Activated CD8-positive, alpha-beta T cell treated with anti-CD3 and anti-CD28 coated beads, Interleukin-2, amount 10 ng/mL, durations not matched to agents 7 days and 5 days (primary cell): Measurements from ENCODE around the gene FAIM2. TPM values are rescaled to one million over a fixed set of nuclear protein-coding genes. Genes with fewer than 3 reads are reported as not detected.

ENCODE experiments used
- ATAC-seq: fragments of 150-1000 bp; cut with Tn5 transposase; one replicate; pipeline ENCODE4 v1.10.0; 2021; ENCODE audit warnings: moderate library complexity
- CTCF ChIA-PET: fragments of 350-600 bp; sonication (Branson Sonifier 250); formaldehyde crosslinking; loops from one replicate; lab custom pipeline; 2021; ENCODE audit warnings: antibody characterized with exemption; lab: Charles Lee
- POLR2A ChIA-PET: fragments of 350-600 bp; sonication (Branson Sonifier 250); formaldehyde crosslinking; loops from one replicate; lab custom pipeline; 2021; ENCODE audit warnings: antibody characterized with exemption; lab: Charles Lee
- DNase-seq: peaks from one replicate; pipeline ENCODE4 v3.0.0-alpha.2; 2020
- H3K27ac Mint-ChIP-seq: one replicate; pipeline ENCODE4 v1.8.0; 2021; ENCODE audit warnings: mild to moderate bottlenecking, mixed read lengths
- H3K27me3 Mint-ChIP-seq: one replicate; pipeline ENCODE4 v1.8.0; 2021; ENCODE audit warnings: low read depth, mixed read lengths
- H3K36me3 Mint-ChIP-seq: one replicate; pipeline ENCODE4 v1.8.0; 2021; ENCODE audit warnings: low read depth, mixed read lengths
- H3K4me1 Mint-ChIP-seq: one replicate; pipeline ENCODE4 v1.8.0; 2021; ENCODE audit warnings: low read depth, mixed read lengths
- H3K4me3 Mint-ChIP-seq: one replicate; pipeline ENCODE4 v1.8.0; 2021; ENCODE audit warnings: mild to moderate bottlenecking, mixed read lengths
- H3K9me3 Mint-ChIP-seq: one replicate; pipeline ENCODE4 v1.8.0; 2022; ENCODE audit warnings: mixed read lengths; ENCODE audit not compliant: insufficient read depth
- total RNA-seq, 2 experiments: library from RNA; stranded (reverse); gene quantifications; one replicate each; pipeline ENCODE4 v1.2.3, GENCODE V29; 2021

FAIM2 gene
- total RNA-seq, 2 experiments from 2014 or later = 0.23 to 0.55 TPM

DNA sequence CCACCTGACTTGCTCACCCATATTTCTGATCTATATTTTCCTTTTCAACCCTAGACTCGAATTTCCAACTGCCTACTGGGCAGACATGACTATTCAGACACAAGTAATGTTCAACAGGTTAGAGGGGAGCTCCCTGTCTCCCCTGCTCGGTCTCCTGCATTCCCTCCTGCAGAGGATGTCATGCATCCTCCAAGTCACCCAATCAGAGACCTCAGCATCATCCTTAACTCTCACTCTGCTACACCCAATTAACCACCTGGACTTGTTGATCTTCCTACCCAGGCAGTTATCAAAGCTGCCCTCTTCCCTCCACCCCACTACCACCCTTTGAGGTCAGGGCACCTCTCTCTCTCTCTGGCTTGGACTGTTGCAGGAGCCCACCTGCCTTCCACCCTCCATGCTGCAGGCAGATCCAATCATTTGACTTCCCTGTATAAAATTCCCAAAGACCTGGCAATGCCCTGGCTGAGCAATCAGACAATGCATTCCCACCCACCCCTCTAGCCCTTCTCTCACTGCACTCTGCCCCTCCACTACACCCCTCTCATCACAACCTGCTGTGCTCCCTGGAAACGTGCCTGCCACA is 10.9 kb downstream of the FAIM2 start:
- Mint-ChIP-seq H3K9me3 (no peaks in the 10 kb centered on the region), H3K4me1 (no peaks in the 10 kb centered on the region), H3K27me3 (peaks cover 6% of the 10 kb centered on the region), H3K4me3 (no peak overlapping the region), H3K36me3 (no peaks in the 10 kb centered on the region), H3K27ac (no peak overlapping the region)
- ATAC-seq (no peak), DNase-seq (no peak)
- ChIA-PET CTCF (interaction anchor here (1.2 to 1.8 kb wide), 2 partner anchors 35 to 54 kb away, joined by 3 to 5 read pairs; no protein-coding TSS in a partner anchor), POLR2A (interaction anchor here (1.5 kb wide), 1 partner anchor 28 kb away, joined by 3 read pairs; no protein-coding TSS in a partner anchor)

DNA sequence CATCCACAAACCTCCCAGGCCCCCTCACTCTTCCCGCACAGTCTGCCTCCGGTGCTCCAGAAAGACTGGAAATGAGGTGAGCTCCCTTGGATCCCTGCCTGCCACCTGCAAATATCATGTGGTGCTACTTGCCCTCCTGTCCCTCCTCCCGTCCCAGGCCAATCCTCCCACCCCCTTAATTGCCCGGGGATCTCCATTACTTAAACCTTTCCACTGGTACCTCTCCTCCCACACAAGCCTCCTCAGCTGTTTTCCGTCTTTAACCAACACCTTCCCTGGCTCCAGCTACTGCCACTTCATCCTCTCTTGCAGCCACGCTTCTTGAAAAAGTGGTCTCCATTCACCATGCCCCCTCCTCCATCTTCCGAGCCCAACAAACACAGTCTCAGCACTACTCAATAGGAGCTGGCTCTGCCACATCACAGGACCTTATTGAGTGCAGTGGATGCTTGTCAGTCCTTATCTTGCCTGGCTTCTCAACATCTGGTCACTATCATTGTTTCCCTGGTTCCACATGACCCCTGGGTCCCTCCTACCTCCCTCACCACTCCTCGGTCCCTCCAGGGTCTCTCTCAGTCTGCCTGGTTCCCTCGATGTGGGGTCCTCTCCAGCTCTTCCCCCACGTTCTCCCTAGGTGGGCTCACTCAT is 11.5 kb downstream of the FAIM2 start:
- ChIA-PET CTCF (interaction anchor here (1.2 kb wide), 1 partner anchor 36 kb away, joined by 3 read pairs; no protein-coding TSS in a partner anchor), POLR2A (no interaction called here)
- Mint-ChIP-seq H3K4me3 (no peak overlapping the region), H3K27me3 (peaks cover 6% of the 10 kb centered on the region), H3K27ac (no peak overlapping the region), H3K4me1 (no peaks in the 10 kb centered on the region), H3K36me3 (no peaks in the 10 kb centered on the region), H3K9me3 (no peaks in the 10 kb centered on the region)
- no peak for DNase-seq
- ATAC-seq = no peak

DNA sequence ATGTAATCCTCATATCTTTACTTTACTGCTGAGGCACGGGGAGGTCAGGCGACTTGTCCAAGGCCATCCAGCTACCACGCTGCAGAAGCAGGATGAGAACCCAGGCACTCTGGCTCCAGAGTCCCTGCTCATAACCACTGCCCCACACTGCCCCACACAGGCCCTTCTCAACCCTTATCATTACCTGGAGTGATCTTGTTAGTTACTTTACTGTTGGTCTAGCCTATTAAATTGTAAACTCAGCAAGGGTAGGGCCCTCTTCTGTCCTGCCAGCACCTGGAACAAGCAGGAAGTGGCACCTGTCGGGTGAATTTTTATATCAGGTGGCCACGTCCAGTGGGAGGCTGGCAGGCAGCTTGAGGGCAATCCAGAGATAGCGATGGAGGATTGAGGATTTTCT is 12.2 kb downstream of the FAIM2 start:
- Mint-ChIP-seq H3K4me1 (no peaks in the 10 kb centered on the region), H3K27me3 (peaks cover 8% of the 10 kb centered on the region), H3K4me3 (no peak overlapping the region), H3K36me3 (no peaks in the 10 kb centered on the region), H3K9me3 (no peaks in the 10 kb centered on the region), H3K27ac (no peak overlapping the region)
- ChIA-PET CTCF (interaction anchor here (0.5 to 1.2 kb wide), 2 partner anchors 37 to 106 kb away, joined by 3 read pairs; no protein-coding TSS in a partner anchor), POLR2A (no interaction called here)
- ATAC-seq = no peak
- DNase-seq = no peak

DNA sequence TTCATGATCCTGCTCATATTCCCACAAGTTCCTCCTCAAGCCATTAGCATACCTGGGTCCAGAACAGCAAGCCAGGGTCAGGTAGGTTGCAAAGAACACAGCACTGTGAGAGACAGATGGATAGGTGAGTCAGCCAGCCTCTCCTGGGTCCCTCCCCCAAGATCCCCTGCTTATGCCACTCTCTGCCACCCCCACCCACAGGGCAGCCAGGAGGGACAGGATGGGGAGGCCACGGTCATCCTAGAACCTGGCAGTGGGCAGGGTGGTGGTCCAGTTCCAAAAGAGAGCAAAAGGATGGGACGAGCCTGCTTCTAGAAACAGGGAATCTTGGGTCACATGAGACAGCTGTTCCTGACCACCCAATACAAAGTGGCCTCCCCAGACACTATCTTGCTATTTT is 12.7 kb downstream of the FAIM2 start:
- no peaks in the 10 kb centered on the region for H3K9me3 Mint-ChIP-seq
- H3K27me3 Mint-ChIP-seq = peaks cover 8% of the 10 kb centered on the region
- no peak for ATAC-seq
- POLR2A ChIA-PET = no interaction called here
- no peaks in the 10 kb centered on the region for H3K4me1 Mint-ChIP-seq
- no peaks in the 10 kb centered on the region for H3K36me3 Mint-ChIP-seq
- no peak overlapping the region for H3K27ac Mint-ChIP-seq
- H3K4me3 Mint-ChIP-seq = no peak overlapping the region
- no peak for DNase-seq
- CTCF ChIA-PET = interaction anchor here (0.5 kb wide), 1 partner anchor 105 kb away, joined by 3 read pairs; no protein-coding TSS in a partner anchor

DNA sequence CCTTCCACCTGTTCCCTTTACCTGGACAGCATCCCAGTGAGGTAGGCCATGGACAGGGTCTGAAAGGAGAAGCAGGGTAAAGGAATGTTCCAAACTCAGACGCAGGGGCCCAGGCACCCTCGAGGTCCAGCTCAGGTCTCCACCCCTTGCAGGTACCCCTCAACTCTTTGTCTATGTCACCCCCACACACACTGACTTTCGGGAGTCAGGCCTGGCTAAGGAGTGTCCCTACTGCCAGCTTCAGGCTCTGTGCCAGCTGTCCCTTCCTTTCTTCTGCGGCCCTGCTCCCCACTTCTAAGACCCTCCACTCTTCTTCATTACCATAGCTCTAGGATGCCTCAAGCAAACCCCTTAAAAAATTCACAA is 13.6 kb downstream of the FAIM2 start:
- H3K36me3 Mint-ChIP-seq = no peaks in the 10 kb centered on the region
- no peaks in the 10 kb centered on the region for H3K4me1 Mint-ChIP-seq
- peaks cover 8% of the 10 kb centered on the region for H3K27me3 Mint-ChIP-seq
- no peak overlapping the region for H3K4me3 Mint-ChIP-seq
- DNase-seq (no peak), ATAC-seq (no peak)
- ChIA-PET POLR2A (no interaction called here), CTCF (interaction anchor here (1.3 kb wide), 1 partner anchor 56 kb away, joined by 4 read pairs; no protein-coding TSS in a partner anchor)
- H3K27ac Mint-ChIP-seq = no peak overlapping the region
- H3K9me3 Mint-ChIP-seq = no peaks in the 10 kb centered on the region

DNA sequence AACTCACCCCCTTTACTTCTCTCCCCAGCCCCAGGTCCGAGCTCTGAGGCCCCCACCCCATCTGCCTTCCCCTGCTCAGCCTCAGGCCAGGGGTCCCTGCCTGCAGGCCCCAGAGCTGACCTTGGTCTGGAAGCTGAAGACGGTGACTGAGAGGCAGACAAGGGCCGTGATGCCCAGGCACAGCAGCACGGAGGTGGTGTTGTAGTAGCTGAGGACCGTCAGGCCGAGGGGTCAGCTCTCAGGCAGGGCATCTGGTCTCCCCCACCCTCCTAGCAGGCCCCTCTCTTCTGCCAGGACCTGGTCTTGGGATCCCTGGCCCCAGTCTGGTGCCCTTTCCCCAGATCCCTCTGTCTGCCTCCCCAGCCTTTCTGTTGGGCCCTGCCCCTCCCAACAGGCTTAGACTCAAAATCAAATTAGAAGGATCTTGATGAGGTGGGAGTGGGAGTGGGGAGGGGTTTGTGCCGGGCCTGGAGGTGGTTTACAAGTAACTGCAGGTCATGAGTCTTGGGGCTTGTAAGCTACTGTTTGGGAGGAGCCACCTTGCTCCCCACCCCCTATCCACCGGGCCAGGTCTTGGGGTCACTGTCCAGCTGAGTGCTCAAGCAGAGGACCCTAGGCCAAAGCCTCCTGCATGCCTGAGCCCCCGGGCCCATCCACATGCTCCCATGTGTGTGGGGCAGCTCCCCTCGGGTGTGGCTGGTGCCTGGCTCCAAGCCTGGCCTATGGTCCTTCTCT is 14.2 kb downstream of the FAIM2 start:
- no peak overlapping the region for H3K27ac Mint-ChIP-seq
- peaks cover 8% of the 10 kb centered on the region for H3K27me3 Mint-ChIP-seq
- CTCF ChIA-PET = interaction anchor here (1.2 to 1.3 kb wide), 2 partner anchors 23 to 56 kb away, joined by 3 to 4 read pairs; no protein-coding TSS in a partner anchor
- no peaks in the 10 kb centered on the region for H3K9me3 Mint-ChIP-seq
- DNase-seq (no peak), ATAC-seq (no peak)
- POLR2A ChIA-PET = no interaction called here
- H3K36me3 Mint-ChIP-seq = no peaks in the 10 kb centered on the region
- H3K4me1 Mint-ChIP-seq = no peaks in the 10 kb centered on the region
- no peak overlapping the region for H3K4me3 Mint-ChIP-seq

DNA sequence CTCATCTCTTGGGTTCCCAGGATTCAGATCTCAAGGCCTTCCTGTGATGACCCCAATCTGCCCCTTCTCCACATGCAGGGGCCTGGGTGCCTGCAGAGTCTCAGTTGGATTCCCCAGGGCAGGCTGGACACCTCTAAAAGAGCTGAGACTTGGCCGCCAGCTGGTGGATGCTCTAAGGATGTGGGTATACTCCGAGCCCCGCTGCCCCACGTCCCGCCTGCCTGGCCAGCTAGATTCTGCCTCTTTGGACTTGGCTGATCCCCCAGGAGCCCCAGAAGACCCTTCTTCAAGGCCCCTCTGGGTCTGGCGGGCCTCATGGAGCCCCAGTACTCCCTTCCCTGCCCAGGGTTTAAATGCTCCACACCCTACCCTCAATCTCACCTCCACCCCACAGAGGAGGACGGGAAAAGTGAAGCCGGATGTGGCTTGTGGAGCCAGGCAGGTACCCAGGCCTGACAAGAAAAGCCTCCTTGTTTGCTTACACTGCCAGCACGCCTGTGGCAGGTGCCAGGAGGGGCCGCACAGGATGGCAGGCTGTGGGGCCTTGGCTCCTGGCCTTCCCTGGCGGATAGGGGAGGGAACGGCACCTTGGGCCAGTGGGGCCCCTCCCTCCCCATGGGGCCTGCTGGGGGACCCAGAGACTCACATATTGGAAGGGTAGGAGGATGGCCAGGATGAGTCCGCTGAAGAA is 15.1 kb downstream of the FAIM2 start:
- H3K27me3 Mint-ChIP-seq = peaks cover 13% of the 10 kb centered on the region
- DNase-seq (no peak), ATAC-seq (no peak)
- H3K27ac Mint-ChIP-seq = no peak overlapping the region
- ChIA-PET CTCF (interaction anchor here (1.2 kb wide), 1 partner anchor 22 kb away, joined by 3 read pairs; no protein-coding TSS in a partner anchor), POLR2A (no interaction called here)
- H3K9me3 Mint-ChIP-seq = no peaks in the 10 kb centered on the region
- H3K4me3 Mint-ChIP-seq = no peak overlapping the region
- no peaks in the 10 kb centered on the region for H3K36me3 Mint-ChIP-seq
- no peaks in the 10 kb centered on the region for H3K4me1 Mint-ChIP-seq

DNA sequence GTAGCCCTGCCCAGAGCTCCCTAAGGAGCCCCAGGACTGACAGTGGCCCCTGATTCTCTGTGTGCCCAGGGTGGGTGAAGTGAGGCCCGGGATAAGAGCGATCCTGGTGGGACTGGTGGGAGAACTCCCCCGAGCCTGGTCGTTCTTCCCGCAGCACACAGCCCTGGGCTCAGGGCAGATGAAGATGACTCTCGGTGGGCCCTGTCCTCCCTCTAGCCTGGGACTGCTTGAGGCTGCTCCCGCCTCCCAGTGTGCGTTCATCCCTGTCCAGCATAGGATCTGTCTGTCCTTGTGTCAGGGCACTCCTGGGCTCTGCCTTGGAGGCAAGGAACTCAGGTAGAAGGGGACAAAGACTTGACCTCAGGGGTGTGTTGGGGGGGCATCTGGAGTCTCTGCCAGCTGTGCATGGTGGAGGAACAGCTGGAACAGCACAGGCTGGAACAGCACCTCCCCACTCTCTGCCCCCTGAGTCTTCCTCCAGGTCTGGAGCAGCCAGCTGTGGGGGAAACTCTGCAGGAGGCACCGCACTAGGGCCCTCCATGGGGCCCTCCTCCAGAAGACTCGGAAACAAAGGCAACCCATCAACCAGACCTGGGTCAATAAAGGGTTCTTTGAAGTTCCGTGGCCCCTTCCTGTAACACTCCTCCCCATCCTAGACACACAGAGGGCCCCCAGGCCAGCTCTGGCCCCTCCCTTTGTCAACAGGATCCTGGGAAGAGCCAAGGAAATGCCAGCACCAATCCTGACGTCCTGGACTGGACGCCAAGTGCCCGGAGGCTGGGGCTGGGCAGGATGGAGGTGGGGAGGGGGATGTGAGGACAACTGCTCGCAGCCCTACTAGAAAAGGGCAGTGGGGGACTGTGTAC is 15.9 kb downstream of the FAIM2 start:
- H3K9me3 Mint-ChIP-seq = no peaks in the 10 kb centered on the region
- no peak for DNase-seq
- peaks cover 16% of the 10 kb centered on the region for H3K27me3 Mint-ChIP-seq
- ATAC-seq = no peak
- no peaks in the 10 kb centered on the region for H3K4me1 Mint-ChIP-seq
- no peak overlapping the region for H3K27ac Mint-ChIP-seq
- H3K4me3 Mint-ChIP-seq = no peak overlapping the region
- ChIA-PET POLR2A (no interaction called here), CTCF (no interaction called here)
- no peaks in the 10 kb centered on the region for H3K36me3 Mint-ChIP-seq

DNA sequence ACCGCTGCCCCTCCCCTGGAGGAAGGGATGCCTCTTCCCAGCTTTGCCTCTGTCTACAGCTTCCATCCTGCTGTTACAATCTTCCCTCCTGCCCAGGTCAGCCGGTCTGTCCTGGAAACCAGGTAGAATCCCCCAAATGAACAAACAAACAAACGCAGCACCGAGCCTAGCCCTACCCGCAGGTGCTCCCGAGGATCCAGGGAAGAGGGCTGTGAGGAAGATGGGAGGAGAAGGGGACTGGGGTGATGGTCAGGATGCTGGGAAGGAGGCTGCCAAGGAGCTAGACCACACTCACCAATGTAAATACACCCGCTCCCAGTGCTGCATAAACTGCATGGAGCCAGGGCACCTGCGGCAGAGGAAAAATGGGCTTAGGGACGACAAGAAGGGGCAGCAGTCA is 16.6 kb downstream of the FAIM2 start:
- ChIA-PET POLR2A (no interaction called here), CTCF (no interaction called here)
- Mint-ChIP-seq H3K27ac (no peak overlapping the region), H3K4me3 (no peak overlapping the region), H3K27me3 (peaks cover 13% of the 10 kb centered on the region), H3K36me3 (no peaks in the 10 kb centered on the region), H3K4me1 (no peaks in the 10 kb centered on the region), H3K9me3 (no peaks in the 10 kb centered on the region)
- DNase-seq (no peak), ATAC-seq (no peak)

DNA sequence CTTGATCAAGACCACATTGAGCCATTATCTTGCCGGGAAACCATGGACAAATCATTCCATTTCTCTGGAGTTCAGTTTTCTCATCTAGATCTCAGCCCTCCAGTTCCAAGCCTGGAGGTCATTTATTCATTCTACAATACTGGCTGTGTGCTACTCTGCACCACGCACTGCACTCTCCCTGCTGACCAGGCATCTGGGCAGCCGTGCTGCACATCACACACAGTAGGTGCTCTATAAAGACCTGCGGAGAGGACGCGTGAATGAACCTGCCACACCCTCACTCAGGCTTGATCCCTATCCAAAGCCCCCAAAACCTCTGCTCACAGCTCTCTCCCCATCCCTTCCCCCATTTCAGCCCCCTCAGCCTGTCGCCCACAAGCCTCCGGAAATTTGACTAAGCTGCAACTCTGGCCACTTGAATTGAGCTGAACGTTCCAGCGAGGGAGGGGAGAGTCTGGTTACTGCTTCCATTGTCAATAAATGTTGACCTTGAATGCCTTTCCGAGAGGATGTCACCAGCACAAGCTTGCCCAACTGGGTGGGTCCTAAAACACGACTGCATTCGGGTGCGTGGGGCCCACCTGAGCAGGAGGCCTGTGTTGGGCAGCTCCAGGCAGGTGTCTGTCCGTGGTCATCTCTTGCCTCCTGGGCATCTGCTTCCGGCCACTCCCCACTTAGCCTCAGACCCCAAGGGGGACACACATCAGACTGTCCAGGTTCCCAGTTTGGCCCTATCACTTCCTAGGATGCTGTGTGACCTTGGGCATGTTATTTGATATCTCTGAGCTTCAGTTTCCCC is 17.8 kb downstream of the FAIM2 start:
- ATAC-seq (no peak), DNase-seq (no peak)
- ChIA-PET CTCF (interaction anchor here (0.8 kb wide), 1 partner anchor 17 kb away, joined by 3 read pairs; no protein-coding TSS in a partner anchor), POLR2A (no interaction called here)
- Mint-ChIP-seq H3K27me3 (peaks cover 13% of the 10 kb centered on the region), H3K4me3 (no peak overlapping the region), H3K9me3 (no peaks in the 10 kb centered on the region), H3K27ac (no peak overlapping the region), H3K4me1 (no peaks in the 10 kb centered on the region), H3K36me3 (no peaks in the 10 kb centered on the region)
